Fibroblast of lung (primary cell): ENCODE results near the gene ANGPTL8. TPM values are rescaled to one million over a fixed set of nuclear protein-coding genes. Genes with fewer than 3 reads are reported as not detected.

Experiments
- DNase-seq, 2 donors: peaks; one replicate each; pipeline versions ENCODE4 v3.0.0 to v3.0.0-alpha.2; 2010; ENCODE audit warnings: low read depth in 2 of 2
- H2AFZ ChIP-seq: 2 replicates; pipeline ENCODE4 v1.5.1; 2012; ENCODE audit warnings: low read length, control low read depth, inconsistent platforms
- H3K27ac ChIP-seq: 2 replicates; pipeline ENCODE4 v1.5.1; 2011; ENCODE audit warnings: low read length, control low read depth; ENCODE audit not compliant: insufficient read depth
- H3K27me3 ChIP-seq: 2 replicates; pipeline ENCODE4 v1.5.1; 2011; ENCODE audit warnings: mild to moderate bottlenecking, low read length; ENCODE audit not compliant: control insufficient read depth, insufficient read depth
- H3K36me3 ChIP-seq: 2 replicates; pipeline ENCODE4 v1.5.1; 2011; ENCODE audit warnings: low read length; ENCODE audit not compliant: control insufficient read depth, insufficient read depth
- H3K4me1 ChIP-seq: 2 replicates; pipeline ENCODE4 v1.5.1; 2011; ENCODE audit warnings: low read length; ENCODE audit not compliant: control insufficient read depth, insufficient read depth; ENCODE audit errors: extremely low read depth
- H3K4me2 ChIP-seq: 2 replicates; pipeline ENCODE4 v1.5.1; 2011; ENCODE audit warnings: low read length, control low read depth; ENCODE audit not compliant: insufficient read depth; ENCODE audit errors: extremely low read depth
- H3K4me3 ChIP-seq, 4 experiments: fragments of 200-600 bp in 1 of 4; sonication (generic) in 1 of 4; replicated peaks in 1 of 4; 2 replicates each; pipeline ENCODE4 v1.5.1; 2011 to 2016; ENCODE audit warnings: low read length in 4 of 4, low read depth in 3 of 4, mild to moderate bottlenecking in 3 of 4, control low read depth in 2 of 4, inconsistent platforms in 1 of 4, mixed read lengths in 1 of 4; ENCODE audit not compliant: insufficient read depth in 1 of 4; ENCODE audit errors: control extremely low read depth in 1 of 4
- H3K79me2 ChIP-seq: 2 replicates; pipeline ENCODE4 v1.5.1; 2012; ENCODE audit warnings: mild to moderate bottlenecking, low read length, inconsistent platforms; ENCODE audit not compliant: control insufficient read depth, insufficient read depth
- H3K9ac ChIP-seq: 2 replicates; pipeline ENCODE4 v1.5.1; 2011; ENCODE audit warnings: mild to moderate bottlenecking, low read length, control low read depth; ENCODE audit not compliant: insufficient read depth
- H3K9me3 ChIP-seq: 2 replicates; pipeline ENCODE4 v1.5.1; 2012; ENCODE audit warnings: low read depth, low read length; ENCODE audit not compliant: control insufficient read depth, insufficient read depth
- H4K20me1 ChIP-seq: 2 replicates; pipeline ENCODE4 v1.5.1; 2011; ENCODE audit warnings: low read length; ENCODE audit not compliant: control insufficient read depth, insufficient read depth; ENCODE audit errors: extremely low read depth
- CTCF ChIP-seq, 2 donors: IDR thresholded peaks in 1 of 2; conservative IDR thresholded peaks in 1 of 2; 1 replicate in 1 of 2; 2 replicates in 1 of 2; pipeline ENCODE4 v1.5.1; 2011 to 2012; ENCODE audit warnings: low read length in 2 of 2, control low read depth in 1 of 2, inconsistent platforms in 1 of 2, low read depth in 1 of 2, mild to moderate bottlenecking in 1 of 2
- EZH2 ChIP-seq: IDR thresholded peaks from 2 replicates; pipeline ENCODE4 v1.5.1; 2012; ENCODE audit warnings: low read length, control low read depth, mild to moderate bottlenecking; ENCODE audit errors: missing control alignments
- polyA plus RNA-seq, 2 donors: library from polyadenylated mRNA; depleted of rRNA in 1 of 2; stranded (reverse) in 1 of 2; unstranded in 1 of 2; fragments of >200 nt; gene quantifications; 2 replicates each; pipeline ENCODE4 v1.2.1, GENCODE V29; 2011 to 2012; ENCODE audit warnings: missing spikeins in 1 of 2
- total RNA-seq: library from RNA; depleted of rRNA; stranded (reverse); fragments of >200 nt; gene quantifications from 2 replicates; pipeline ENCODE4 v1.2.1, GENCODE V29; 2014

ANGPTL8 gene
- total and polyA plus RNA-seq, 2 donors (not counting 1 experiment from before 2014, with no cell fraction given) = not detected

- Histone ChIP-seq H3K9ac (no peak overlapping the region), H3K4me3 (no peak overlapping the region), H4K20me1 (no peaks in the 10 kb centered on the region), H3K36me3 (peaks cover 2% of the 10 kb centered on the region), H3K27ac (no peak overlapping the region), H3K9me3 (no peaks in the 10 kb centered on the region), H3K79me2 (no peaks in the 10 kb centered on the region), H3K4me1 (peaks cover 6% of the 10 kb centered on the region), H3K27me3 (no peaks in the 10 kb centered on the region), H3K4me2 (no peak overlapping the region), H2AFZ (no peak overlapping the region)
- DNase-seq = no peak
- no peak for TF ChIP-seq EZH2
- no peak for TF ChIP-seq CTCF (conservative IDR thresholded peaks at IDR 0.05 in 1 of 2, IDR thresholded peaks at IDR 0.05 in 1 of 2; ENCODE audit: low read depth in 1 of 2, low read length in 2 of 2)
Measured at GRCh38 chr19:11247934-11248333, 8.5 kb downstream of the ANGPTL8 start.

GRCh38 chr19:11248852-11249251 lies 9.4 kb downstream of the ANGPTL8 start:
- no peak for TF ChIP-seq EZH2
- TF ChIP-seq CTCF (conservative IDR thresholded peaks at IDR 0.05 in 1 of 2, IDR thresholded peaks at IDR 0.05 in 1 of 2; ENCODE audit: low read depth in 1 of 2, low read length in 2 of 2) = no peak
- Histone ChIP-seq H3K79me2 (no peaks in the 10 kb centered on the region), H3K4me1 (peaks cover 5% of the 10 kb centered on the region), H4K20me1 (no peaks in the 10 kb centered on the region), H2AFZ (no peak overlapping the region), H3K9me3 (no peaks in the 10 kb centered on the region), H3K36me3 (peaks cover 2% of the 10 kb centered on the region), H3K27me3 (no peaks in the 10 kb centered on the region), H3K27ac (no peak overlapping the region), H3K4me2 (no peak overlapping the region), H3K9ac (no peak overlapping the region), H3K4me3 (no peak overlapping the region)
- DNase-seq = no peak

GRCh38 chr19:11251217-11251616 lies 11.8 kb downstream of the ANGPTL8 start:
- Histone ChIP-seq H2AFZ (no peak overlapping the region), H3K9ac (no peak overlapping the region), H3K27ac (no peak overlapping the region), H3K4me3 (no peak overlapping the region), H3K27me3 (no peaks in the 10 kb centered on the region), H3K79me2 (no peaks in the 10 kb centered on the region), H3K4me2 (no peak overlapping the region), H3K36me3 (peaks cover 2% of the 10 kb centered on the region), H3K4me1 (peaks cover 9% of the 10 kb centered on the region), H4K20me1 (no peaks in the 10 kb centered on the region), H3K9me3 (no peaks in the 10 kb centered on the region)
- no peak for TF ChIP-seq EZH2
- TF ChIP-seq CTCF (conservative IDR thresholded peaks at IDR 0.05 in 1 of 2, IDR thresholded peaks at IDR 0.05 in 1 of 2; ENCODE audit: low read depth in 1 of 2, low read length in 2 of 2) = no peak
- DNase-seq = no peak
